MCF 10A (cell line): ENCODE data around the gene GMCL2. TPM values are rescaled to one million over a fixed set of nuclear protein-coding genes. Genes with fewer than 3 reads are reported as not detected.

Experiments used
- BruUV-seq: library from RNA; stranded (reverse); fragments of 400-500 nt; replicated peaks from 2 replicates; lab custom pipeline; 2021; lab: Mats Ljungman, UMichigan
- CTCF ChIA-PET: fragments of 300-600 bp; sonication (Branson Sonifier 250); formaldehyde crosslinking; extraction: SDS; loops from one replicate; lab custom pipeline; 2021; ENCODE audit warnings: antibody characterized with exemption, inconsistent platforms; lab: Yijun Ruan, JAX
- POLR2A ChIA-PET: fragments of 300-600, 350-650 bp; sonication (Branson Sonifier 250); formaldehyde crosslinking; extraction: SDS; loops from one replicate; lab custom pipeline; 2020; ENCODE audit warnings: antibody characterized with exemption, inconsistent platforms; lab: Yijun Ruan, JAX
- DNase-seq: peaks from one replicate; pipeline ENCODE4 v3.0.0-alpha.2; 2018; ENCODE audit not compliant: unreplicated experiment
- H3K27ac Mint-ChIP-seq: one replicate; pipeline ENCODE4 v1.8.0; 2022; ENCODE audit warnings: mild to moderate bottlenecking, low read depth, mixed read lengths; ENCODE audit not compliant: unreplicated experiment
- H3K27me3 Mint-ChIP-seq: one replicate; pipeline ENCODE4 v1.8.0; 2022; ENCODE audit warnings: mixed read lengths; ENCODE audit not compliant: insufficient read depth, unreplicated experiment
- H3K36me3 Mint-ChIP-seq: one replicate; pipeline ENCODE4 v1.8.0; 2022; ENCODE audit warnings: mild to moderate bottlenecking, moderate library complexity, mixed read lengths; ENCODE audit not compliant: insufficient read depth, unreplicated experiment
- H3K4me1 Mint-ChIP-seq: one replicate; pipeline ENCODE4 v1.8.0; 2022; ENCODE audit warnings: mixed read lengths; ENCODE audit not compliant: insufficient read depth, unreplicated experiment
- H3K4me3 Mint-ChIP-seq: one replicate; pipeline ENCODE4 v1.8.0; 2022; ENCODE audit warnings: mild to moderate bottlenecking, moderate library complexity, mixed read lengths; ENCODE audit not compliant: unreplicated experiment
- H3K9me3 Mint-ChIP-seq: one replicate; pipeline ENCODE4 v1.8.0; 2022; ENCODE audit warnings: mixed read lengths; ENCODE audit not compliant: unreplicated experiment
- CTCF ChIP-seq: fragments of 200-600 bp; IDR thresholded peaks from one replicate; pipeline ENCODE4 v1.8.0; 2022; ENCODE audit warnings: antibody characterized with exemption, mild to moderate bottlenecking; ENCODE audit not compliant: unreplicated experiment
- intact Hi-C: fragments of 100-400 bp; cut with micrococcal nuclease; formaldehyde crosslinking; loops from 2 replicates; pipeline ENCODE4 v1.14.1; 2022
- total RNA-seq: library from RNA; stranded (reverse); gene quantifications from 2 replicates; pipeline ENCODE4 v1.2.3, GENCODE V29; 2022

Gene GMCL2
- total RNA-seq, 1 experiment from 2014 or later = not detected

GRCh38 chr5:178153530-178154340, 33.4 kb downstream of the GMCL2 start, which contains the start of gene NHP2:
Gene NHP2, minus strand, starts transcription at chr5:178153885. Its CDS starts 68 bp downstream, at chr5:178153817.
- BruUV-seq = no TSS peak
- Mint-ChIP-seq H3K4me1 (peaks cover 11% of the 10 kb centered on the region), H3K27ac (peak within 1 kb of the TSS; percentile 8), H3K9me3 (no peaks in the 10 kb centered on the region), H3K27me3 (no peaks in the 10 kb centered on the region), H3K4me3 (peak within 1 kb of the TSS; percentile 98), H3K36me3 (peaks cover 44% of the 10 kb centered on the region)
- POLR2A ChIA-PET = interaction anchor here (0.5 to 2.5 kb wide), 18 partner anchors 8 to 802 kb away, joined by 3 to 18 read pairs (median 6); partner anchors contain the start of genes HNRNPAB and RMND5B
- intact Hi-C loops = loop anchor here (5.0 kb wide), 1 partner anchor 474 kb away; the partner anchor contains the start of gene CLK4
- peak; percentile 100 for DNase-seq
- TF ChIP-seq CTCF = no peak
- CTCF ChIA-PET = interaction anchor here (0.6 to 12.4 kb wide), 8 partner anchors 8 to 565 kb away, joined by 4 to 286 read pairs (median 5); no protein-coding TSS in a partner anchor

GRCh38 chr5:178152491-178153444, 34.4 kb downstream of the GMCL2 start:
- ChIA-PET POLR2A (interaction anchor here (0.6 to 2.5 kb wide), 18 partner anchors 10 to 801 kb away, joined by 3 to 18 read pairs (median 4); partner anchors contain the start of gene HNRNPAB), CTCF (interaction anchor here (1.2 to 12.4 kb wide), 6 partner anchors 9 to 77 kb away, joined by 4 to 286 read pairs (median 5); no protein-coding TSS in a partner anchor)
- no peak for DNase-seq
- H3K27ac Mint-ChIP-seq = peak overlapping the region; percentile 8
- peaks cover 53% of the 10 kb centered on the region for H3K36me3 Mint-ChIP-seq
- BruUV-seq = no TSS peak
- peaks cover 14% of the 10 kb centered on the region for H3K4me1 Mint-ChIP-seq
- peak overlapping the region; percentile 98 for H3K4me3 Mint-ChIP-seq
- no peaks in the 10 kb centered on the region for H3K9me3 Mint-ChIP-seq
- no peaks in the 10 kb centered on the region for H3K27me3 Mint-ChIP-seq
- intact Hi-C loops = loop anchor here (5.0 kb wide), 1 partner anchor 475 kb away; the partner anchor contains the start of gene CLK4
- TF ChIP-seq CTCF = no peak

GRCh38 chr5:178150977-178151734, 36.0 kb downstream of the GMCL2 start:
- H3K9me3 Mint-ChIP-seq = no peaks in the 10 kb centered on the region
- no TSS peak for BruUV-seq
- H3K4me3 Mint-ChIP-seq = no peak overlapping the region
- peaks cover 69% of the 10 kb centered on the region for H3K36me3 Mint-ChIP-seq
- no peak for TF ChIP-seq CTCF
- peaks cover 29% of the 10 kb centered on the region for H3K4me1 Mint-ChIP-seq
- CTCF ChIA-PET = interaction anchor here (0.6 to 12.4 kb wide), 3 partner anchors 11 to 75 kb away, joined by 3 to 286 read pairs (median 4); no protein-coding TSS in a partner anchor
- no peaks in the 10 kb centered on the region for H3K27me3 Mint-ChIP-seq
- no peak for DNase-seq
- peak overlapping the region; percentile 11 for H3K27ac Mint-ChIP-seq
- POLR2A ChIA-PET = interaction anchor here (1.3 to 9.3 kb wide), 3 partner anchors 9 to 74 kb away, joined by 4 to 123 read pairs (median 6); partner anchors contain the start of gene HNRNPAB
- intact Hi-C loops = loop anchor here (5.0 kb wide), 1 partner anchor 476 kb away; the partner anchor contains the start of gene CLK4
